ENCODE data around the gene FGD4.

FGD4 gene

GRCh38 chr12:32671930-32672780, 272.8 kb downstream of the FGD4 start:
- FAIRE-seq, result no peak
- peak; percentile 23 for DNase-seq (ENCODE audit: low spot score)

DNA sequence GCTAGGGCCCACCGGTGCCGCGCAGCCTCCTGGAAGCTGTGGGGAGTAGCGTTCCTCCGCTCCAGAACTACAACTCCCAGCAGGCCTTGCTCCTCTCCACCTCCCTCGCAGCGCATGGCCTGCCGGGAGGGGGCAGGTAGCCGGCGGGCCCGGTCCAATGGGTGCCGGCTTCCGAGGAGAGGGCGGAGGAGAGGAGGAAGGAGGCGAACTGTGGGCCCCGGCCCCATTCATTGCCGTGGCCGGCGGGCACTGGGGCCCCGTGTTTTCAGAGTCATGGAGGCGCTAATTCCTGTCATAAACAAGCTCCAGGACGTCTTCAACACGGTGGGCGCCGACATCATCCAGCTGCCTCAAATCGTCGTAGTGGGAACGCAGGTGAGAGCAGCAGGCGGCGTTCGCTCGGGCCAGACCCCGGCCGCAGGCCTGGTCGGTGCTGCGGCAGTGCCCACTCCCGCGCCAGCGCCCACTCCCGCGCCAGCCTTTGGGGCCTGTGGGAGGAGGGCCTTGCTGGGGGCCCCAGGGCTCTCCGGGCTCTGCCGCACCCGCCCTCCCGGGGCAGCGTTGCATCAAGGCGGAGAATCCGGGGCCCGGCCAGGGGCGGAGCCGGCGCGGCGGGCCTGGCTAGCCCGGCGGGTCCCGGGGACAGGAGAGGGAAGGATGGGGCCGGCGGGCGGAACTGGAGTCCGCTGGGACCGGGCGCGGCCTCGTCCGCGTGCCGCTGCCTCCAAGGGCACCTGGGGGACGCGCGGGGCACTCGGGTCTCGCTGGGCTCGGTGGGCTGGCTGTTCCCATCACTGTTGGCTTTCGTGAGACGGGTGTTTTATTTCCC, 279.9 kb downstream of the FGD4 start, which contains the start of gene DNM1L:
Gene DNM1L (plus strand): TSS at position 211 of the 829 bp plus-strand sequence. CDS start 63 bp downstream, at position 274.
- DNase-seq (ENCODE audit: low spot score) (peak; percentile 89), FAIRE-seq (peak; percentile 66)

DNA sequence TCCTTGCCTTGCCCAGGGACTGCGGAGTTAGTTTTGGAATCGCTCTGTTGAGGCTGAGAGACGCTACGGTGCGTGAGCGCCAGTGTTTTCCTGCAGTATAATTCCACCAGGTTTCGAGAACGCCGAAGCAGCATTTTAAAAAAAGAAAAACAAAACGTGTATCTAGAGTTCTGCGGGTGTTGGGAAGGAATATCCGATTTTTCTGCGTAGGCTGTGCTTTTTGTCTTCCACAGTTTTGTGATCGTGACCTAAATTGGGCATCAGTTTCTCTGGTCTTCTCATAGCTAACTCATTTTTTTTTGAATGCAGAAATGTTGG, 280.5 kb downstream of the FGD4 start:
- DNase-seq (ENCODE audit: low spot score) (no peak), FAIRE-seq (no peak)

- DNase-seq (ENCODE audit: low spot score), result no peak
- no peak for FAIRE-seq
These were observed 281.4 kb downstream of the FGD4 start for GRCh38 chr12:32680787-32681186.

- FAIRE-seq (no peak), DNase-seq (ENCODE audit: low spot score) (no peak)
These were observed 281.9 kb downstream of the FGD4 start for GRCh38 chr12:32681272-32681671.

DNA sequence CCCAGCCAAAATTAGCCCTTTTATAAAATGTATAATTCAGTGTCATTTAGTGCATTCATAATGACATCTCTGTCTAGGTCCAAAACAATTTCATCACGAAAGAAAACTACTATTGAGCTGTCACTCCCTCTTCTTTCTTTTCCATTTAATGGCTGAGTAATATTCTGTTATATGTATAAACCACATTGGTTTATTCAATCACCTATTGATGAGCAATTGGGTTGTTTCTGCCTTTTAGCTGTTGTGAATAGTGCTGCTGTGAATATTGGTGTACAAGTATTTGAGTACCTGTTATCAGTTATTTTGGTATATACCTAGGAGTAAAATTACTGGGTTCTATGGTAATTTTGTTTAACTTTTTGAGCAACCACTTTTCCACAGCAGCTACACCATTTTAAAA, 287.0 kb downstream of the FGD4 start:
- FAIRE-seq (no peak), DNase-seq (ENCODE audit: low spot score) (no peak)

- FAIRE-seq (no peak), DNase-seq (ENCODE audit: low spot score) (no peak)
These were observed 289.4 kb downstream of the FGD4 start for GRCh38 chr12:32688786-32689185.

DNA sequence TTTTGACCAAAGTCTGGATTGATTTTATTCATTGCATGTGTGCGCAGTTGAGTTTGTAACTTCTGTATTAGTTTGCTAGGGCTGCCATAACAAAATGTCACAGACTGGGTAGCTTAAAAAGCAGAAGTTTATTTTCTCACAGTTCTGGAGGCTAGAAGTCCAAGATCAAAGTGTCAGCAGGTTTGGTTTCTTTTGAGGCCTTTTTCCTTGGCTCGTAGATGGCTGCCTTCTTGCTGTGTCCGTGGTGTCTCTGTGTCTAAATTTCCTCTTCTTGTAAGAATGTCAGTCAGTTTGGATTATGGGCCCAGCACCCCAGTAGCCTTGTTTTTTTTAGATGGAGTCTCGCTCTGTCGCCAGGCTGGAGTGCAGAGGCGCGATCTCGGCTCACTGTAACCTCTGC, 291.6 kb downstream of the FGD4 start:
- FAIRE-seq, result no peak
- DNase-seq (ENCODE audit: low spot score), result no peak

GRCh38 chr12:32692358-32692757, 293.0 kb downstream of the FGD4 start:
- FAIRE-seq (no peak), DNase-seq (ENCODE audit: low spot score) (no peak)

DNA sequence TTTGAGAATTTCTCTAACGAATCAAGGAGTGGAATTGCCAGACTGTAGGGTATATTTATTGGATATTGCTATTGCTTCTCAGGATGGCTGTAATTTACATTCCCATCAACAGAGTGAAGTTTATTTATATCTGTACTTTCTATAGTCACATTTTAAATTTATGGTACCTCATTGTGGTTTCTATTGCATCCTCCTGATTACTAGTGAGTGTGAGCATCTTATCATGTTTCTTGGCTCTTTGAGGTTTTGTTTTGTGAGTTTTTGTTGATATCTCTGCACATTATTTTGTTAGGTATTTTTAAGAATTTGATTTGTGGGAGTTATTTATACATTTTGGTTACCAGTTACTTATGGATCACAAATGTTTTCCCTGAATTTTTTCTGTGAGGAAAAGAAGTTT, 293.7 kb downstream of the FGD4 start:
- no peak for DNase-seq (ENCODE audit: low spot score)
- no peak for FAIRE-seq

Data from RCC 7860 (cell line).